Activated T-helper 1 cell treated with anti-CD3 and anti-CD28 coated beads, Interleukin-12 subunit alpha, Interleukin-12 subunit beta, Interleukin-2, Interleukin-4 antibody, amounts not matched to agents 30 ng/mL and 10 ng/mL and 1 ng/mL, durations not matched to agents 14 hours and 24 hours and 36 hours (primary cell): Measurements from ENCODE around the gene DOCK1. TPM values are rescaled to one million over a fixed set of nuclear protein-coding genes. Genes with fewer than 3 reads are reported as not detected.

Experiments
- DNase-seq: peaks from one replicate; pipeline ENCODE4 v3.0.0; 2021; ENCODE audit warnings: low spot score
- H3K27ac Mint-ChIP-seq: one replicate; pipeline ENCODE4 v1.8.0; 2021; ENCODE audit warnings: mild to moderate bottlenecking, mixed read lengths
- H3K27me3 Mint-ChIP-seq: one replicate; pipeline ENCODE4 v1.8.0; 2022; ENCODE audit warnings: mild to moderate bottlenecking, moderate library complexity, mixed read lengths; ENCODE audit not compliant: insufficient read depth
- H3K36me3 Mint-ChIP-seq: one replicate; pipeline ENCODE4 v1.8.0; 2021; ENCODE audit warnings: low read depth, mixed read lengths
- H3K4me1 Mint-ChIP-seq: one replicate; pipeline ENCODE4 v1.8.0; 2021; ENCODE audit warnings: low read depth, mixed read lengths
- H3K4me3 Mint-ChIP-seq: one replicate; pipeline ENCODE4 v1.8.0; 2021; ENCODE audit warnings: mild to moderate bottlenecking, moderate library complexity, mixed read lengths
- H3K9me3 Mint-ChIP-seq: one replicate; pipeline ENCODE4 v1.8.0; 2021; ENCODE audit warnings: mixed read lengths
- intact Hi-C: fragments of 100-400 bp; cut with micrococcal nuclease; formaldehyde crosslinking; loops from one replicate; pipeline ENCODE4 v1.15.1; 2024
- total RNA-seq: library from RNA; stranded (reverse); gene quantifications from 2 replicates; pipeline ENCODE4 v1.2.3, GENCODE V29; 2022

Gene DOCK1
- total RNA-seq, 1 donor from 2014 or later = 0.75 TPM

GRCh38 chr10:127168261-127168660 lies 263.0 kb downstream of the DOCK1 start:
- intact Hi-C loops = no loop called here

GRCh38 chr10:127174866-127175265 lies 269.6 kb downstream of the DOCK1 start:
- Mint-ChIP-seq H3K36me3 (no peaks in the 10 kb centered on the region), H3K9me3 (no peaks in the 10 kb centered on the region), H3K27me3 (peaks cover 2% of the 10 kb centered on the region), H3K27ac (no peak overlapping the region), H3K4me3 (no peak overlapping the region), H3K4me1 (no peaks in the 10 kb centered on the region)
- intact Hi-C loops = no loop called here
- DNase-seq = no peak

More at GRCh38 chr10:127168261-127168660, 263.0 kb downstream of the DOCK1 start:
- no peaks in the 10 kb centered on the region for H3K9me3 Mint-ChIP-seq
- no peak overlapping the region for H3K27ac Mint-ChIP-seq
- no peaks in the 10 kb centered on the region for H3K27me3 Mint-ChIP-seq
- no peak for DNase-seq
- no peak overlapping the region for H3K4me3 Mint-ChIP-seq
- no peaks in the 10 kb centered on the region for H3K4me1 Mint-ChIP-seq
- no peaks in the 10 kb centered on the region for H3K36me3 Mint-ChIP-seq

- no peaks in the 10 kb centered on the region for H3K4me1 Mint-ChIP-seq
- no peaks in the 10 kb centered on the region for H3K9me3 Mint-ChIP-seq
- peaks cover 2% of the 10 kb centered on the region for H3K27me3 Mint-ChIP-seq
- intact Hi-C loops = no loop called here
- no peak overlapping the region for H3K4me3 Mint-ChIP-seq
- H3K36me3 Mint-ChIP-seq = no peaks in the 10 kb centered on the region
- no peak for DNase-seq
- no peak overlapping the region for H3K27ac Mint-ChIP-seq
These were observed 270.3 kb downstream of the DOCK1 start for GRCh38 chr10:127175357-127176110.

- Mint-ChIP-seq H3K36me3 (no peaks in the 10 kb centered on the region), H3K4me3 (no peak overlapping the region), H3K27ac (no peak overlapping the region), H3K9me3 (no peaks in the 10 kb centered on the region), H3K27me3 (peaks cover 2% of the 10 kb centered on the region), H3K4me1 (no peaks in the 10 kb centered on the region)
- intact Hi-C loops = no loop called here
- no peak for DNase-seq
These were observed 271.4 kb downstream of the DOCK1 start for GRCh38 chr10:127176649-127177048.

- intact Hi-C loops = no loop called here
These were observed 274.5 kb downstream of the DOCK1 start for GRCh38 chr10:127179612-127180250.

GRCh38 chr10:127182161-127182560 lies 276.9 kb downstream of the DOCK1 start:
- intact Hi-C loops = no loop called here
- DNase-seq = no peak
- no peak overlapping the region for H3K27ac Mint-ChIP-seq
- H3K9me3 Mint-ChIP-seq = no peaks in the 10 kb centered on the region
- H3K4me3 Mint-ChIP-seq = no peak overlapping the region
- no peaks in the 10 kb centered on the region for H3K36me3 Mint-ChIP-seq
- H3K27me3 Mint-ChIP-seq = peaks cover 2% of the 10 kb centered on the region
- H3K4me1 Mint-ChIP-seq = no peaks in the 10 kb centered on the region

More at GRCh38 chr10:127179612-127180250, 274.5 kb downstream of the DOCK1 start:
- DNase-seq = no peak
- Mint-ChIP-seq H3K36me3 (no peaks in the 10 kb centered on the region), H3K4me3 (no peak overlapping the region), H3K4me1 (no peaks in the 10 kb centered on the region), H3K9me3 (no peaks in the 10 kb centered on the region), H3K27ac (no peak overlapping the region), H3K27me3 (peaks cover 2% of the 10 kb centered on the region)

- DNase-seq = no peak
- no peak overlapping the region for H3K4me3 Mint-ChIP-seq
- H3K4me1 Mint-ChIP-seq = no peaks in the 10 kb centered on the region
- intact Hi-C loops = no loop called here
- H3K27ac Mint-ChIP-seq = no peak overlapping the region
- no peaks in the 10 kb centered on the region for H3K36me3 Mint-ChIP-seq
- no peaks in the 10 kb centered on the region for H3K9me3 Mint-ChIP-seq
- H3K27me3 Mint-ChIP-seq = peaks cover 2% of the 10 kb centered on the region
These were observed 279.4 kb downstream of the DOCK1 start for GRCh38 chr10:127184582-127184981.

- intact Hi-C loops = loop anchor here (5.0 kb wide), 1 partner anchor 840 kb away; no protein-coding TSS in a partner anchor
- no peaks in the 10 kb centered on the region for H3K4me1 Mint-ChIP-seq
- H3K9me3 Mint-ChIP-seq = no peaks in the 10 kb centered on the region
These were observed 281.6 kb downstream of the DOCK1 start for GRCh38 chr10:127186813-127187212.

GRCh38 chr10:127189226-127189625 lies 284.0 kb downstream of the DOCK1 start:
- no peaks in the 10 kb centered on the region for H3K36me3 Mint-ChIP-seq
- H3K27me3 Mint-ChIP-seq = peaks cover 13% of the 10 kb centered on the region
- no peak overlapping the region for H3K27ac Mint-ChIP-seq
- H3K9me3 Mint-ChIP-seq = no peaks in the 10 kb centered on the region
- no peak overlapping the region for H3K4me3 Mint-ChIP-seq
- intact Hi-C loops = loop anchor here (5.0 kb wide), 1 partner anchor 838 kb away; no protein-coding TSS in a partner anchor
- no peak for DNase-seq
- H3K4me1 Mint-ChIP-seq = no peaks in the 10 kb centered on the region

More at GRCh38 chr10:127186813-127187212, 281.6 kb downstream of the DOCK1 start:
- no peak overlapping the region for H3K4me3 Mint-ChIP-seq
- no peaks in the 10 kb centered on the region for H3K36me3 Mint-ChIP-seq
- no peak for DNase-seq
- H3K27me3 Mint-ChIP-seq = no peaks in the 10 kb centered on the region
- H3K27ac Mint-ChIP-seq = no peak overlapping the region

- no peak for DNase-seq
- Mint-ChIP-seq H3K9me3 (no peaks in the 10 kb centered on the region), H3K36me3 (no peaks in the 10 kb centered on the region), H3K27me3 (peaks cover 20% of the 10 kb centered on the region), H3K27ac (no peak overlapping the region), H3K4me1 (no peaks in the 10 kb centered on the region), H3K4me3 (no peak overlapping the region)
- intact Hi-C loops = no loop called here
These were observed 285.2 kb downstream of the DOCK1 start for GRCh38 chr10:127190427-127190826.

GRCh38 chr10:127193125-127193524 lies 287.9 kb downstream of the DOCK1 start:
- peaks cover 30% of the 10 kb centered on the region for H3K27me3 Mint-ChIP-seq

GRCh38 chr10:127194111-127194510 lies 288.9 kb downstream of the DOCK1 start:
- intact Hi-C loops = no loop called here
- no peak overlapping the region for H3K27ac Mint-ChIP-seq
- H3K27me3 Mint-ChIP-seq = peaks cover 32% of the 10 kb centered on the region
- H3K36me3 Mint-ChIP-seq = no peaks in the 10 kb centered on the region
- no peak overlapping the region for H3K4me3 Mint-ChIP-seq
- no peaks in the 10 kb centered on the region for H3K9me3 Mint-ChIP-seq
- no peaks in the 10 kb centered on the region for H3K4me1 Mint-ChIP-seq
- no peak for DNase-seq

More at GRCh38 chr10:127193125-127193524, 287.9 kb downstream of the DOCK1 start:
- Mint-ChIP-seq H3K4me3 (no peak overlapping the region), H3K4me1 (no peaks in the 10 kb centered on the region), H3K36me3 (no peaks in the 10 kb centered on the region), H3K27ac (no peak overlapping the region), H3K9me3 (no peaks in the 10 kb centered on the region)
- no peak for DNase-seq
- intact Hi-C loops = no loop called here

- Mint-ChIP-seq H3K9me3 (no peaks in the 10 kb centered on the region), H3K27me3 (peaks cover 32% of the 10 kb centered on the region), H3K36me3 (no peaks in the 10 kb centered on the region), H3K27ac (no peak overlapping the region), H3K4me3 (no peak overlapping the region), H3K4me1 (no peaks in the 10 kb centered on the region)
- intact Hi-C loops = no loop called here
- DNase-seq = no peak
These were observed 289.4 kb downstream of the DOCK1 start for GRCh38 chr10:127194599-127194998.
